Stimulated activated CD4-positive, alpha-beta T cell treated with anti-CD3 and anti-CD28 coated beads, Interleukin-4, amount 100 ng/mL, for 4 hours (primary cell): ENCODE results near the gene STX10.
A peak's percentile ranks its signal among the peaks of the same experiment; 100 is the strongest.

Experiments used
- DNase-seq, 2 experiments: peaks; one replicate each; pipeline ENCODE4 v3.0.0-alpha.2; 2020

STX10 gene

DNA sequence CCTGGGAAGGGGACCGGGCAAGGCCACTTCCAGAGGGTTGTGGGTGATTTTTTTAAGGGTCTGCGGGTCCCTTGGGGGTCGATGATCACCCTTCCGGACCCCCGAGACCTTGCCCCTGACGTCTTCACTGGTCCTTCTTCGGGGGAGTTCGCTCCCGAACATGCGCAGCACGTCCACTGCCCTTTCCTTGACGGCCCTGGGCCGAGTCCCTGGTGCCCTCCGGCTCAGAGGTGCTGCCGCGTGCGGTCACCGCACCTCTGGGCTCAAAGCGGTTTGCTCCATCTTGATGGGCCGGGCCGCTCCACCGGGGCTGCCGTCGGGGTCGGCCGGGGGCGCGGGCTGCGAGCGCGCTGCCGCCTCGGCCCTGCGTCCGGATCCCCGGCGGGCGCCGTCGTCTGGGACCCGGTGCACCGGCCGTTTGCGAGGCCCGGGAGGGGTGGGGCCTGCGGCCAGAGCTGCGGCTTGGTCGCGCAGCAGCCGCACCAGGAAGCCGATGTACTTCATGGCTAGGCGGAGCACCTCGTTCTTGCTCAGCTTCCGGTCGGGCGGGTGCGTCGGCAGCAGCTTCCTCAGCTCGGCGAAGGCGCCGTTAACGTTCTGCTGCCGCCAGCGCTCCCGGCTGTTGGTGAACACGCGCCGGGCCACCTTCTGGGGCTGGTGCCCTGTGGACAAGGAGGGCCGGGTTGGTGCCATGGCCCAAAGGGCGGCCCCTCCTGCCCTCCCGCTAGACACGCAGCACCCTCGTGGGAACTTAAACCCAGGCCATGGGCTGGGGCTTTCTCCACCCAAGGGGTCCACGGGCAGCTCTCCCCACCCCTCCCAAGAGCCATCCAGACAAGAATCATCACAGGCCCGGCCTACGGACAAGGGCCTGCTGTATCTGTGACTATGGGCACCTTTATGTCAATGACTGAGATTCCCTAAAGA, 50.8 kb downstream of the STX10 start:
- peak; percentile 67 to 78 for DNase-seq

DNA sequence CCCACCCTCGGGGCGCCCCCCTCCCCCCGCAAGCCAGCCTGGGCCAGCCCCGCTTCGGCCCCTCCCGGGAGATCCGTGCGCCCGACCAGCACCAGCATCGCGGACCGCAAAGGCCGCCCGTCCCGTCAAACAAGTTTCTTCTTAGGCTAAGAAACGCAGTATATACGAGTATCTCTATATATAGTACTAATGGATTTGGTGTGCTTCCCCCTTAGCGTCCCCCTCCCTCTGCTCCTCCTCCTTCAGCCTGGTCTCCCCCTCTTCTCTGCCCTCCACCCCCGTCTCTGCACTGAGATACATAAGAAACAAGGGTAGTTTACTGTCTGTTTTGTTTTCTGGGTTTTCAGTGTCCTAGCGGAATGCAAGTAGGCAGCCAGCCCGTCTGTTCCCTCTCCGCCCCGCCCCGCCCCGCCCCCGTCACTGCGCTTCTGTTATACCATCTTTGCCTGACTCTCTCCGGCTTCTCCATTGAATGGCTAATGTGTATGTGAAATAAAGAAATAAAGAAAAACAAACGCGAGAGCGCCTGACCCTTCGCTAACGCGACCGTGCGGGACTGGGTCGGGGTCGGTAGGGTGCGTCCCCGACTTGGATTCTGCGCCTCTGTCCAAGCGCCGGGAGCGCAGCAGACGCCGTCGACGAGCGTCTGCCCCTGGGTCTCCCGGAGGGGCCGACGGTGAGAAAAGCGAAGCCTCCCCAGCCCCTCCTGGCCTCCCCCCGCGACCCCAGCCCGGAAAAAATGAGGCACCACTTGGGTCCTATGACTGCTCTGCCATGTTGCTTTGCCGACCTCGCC, 51.7 kb downstream of the STX10 start:
- peak in 1 of 2 experiments; percentile 24 for DNase-seq

DNA sequence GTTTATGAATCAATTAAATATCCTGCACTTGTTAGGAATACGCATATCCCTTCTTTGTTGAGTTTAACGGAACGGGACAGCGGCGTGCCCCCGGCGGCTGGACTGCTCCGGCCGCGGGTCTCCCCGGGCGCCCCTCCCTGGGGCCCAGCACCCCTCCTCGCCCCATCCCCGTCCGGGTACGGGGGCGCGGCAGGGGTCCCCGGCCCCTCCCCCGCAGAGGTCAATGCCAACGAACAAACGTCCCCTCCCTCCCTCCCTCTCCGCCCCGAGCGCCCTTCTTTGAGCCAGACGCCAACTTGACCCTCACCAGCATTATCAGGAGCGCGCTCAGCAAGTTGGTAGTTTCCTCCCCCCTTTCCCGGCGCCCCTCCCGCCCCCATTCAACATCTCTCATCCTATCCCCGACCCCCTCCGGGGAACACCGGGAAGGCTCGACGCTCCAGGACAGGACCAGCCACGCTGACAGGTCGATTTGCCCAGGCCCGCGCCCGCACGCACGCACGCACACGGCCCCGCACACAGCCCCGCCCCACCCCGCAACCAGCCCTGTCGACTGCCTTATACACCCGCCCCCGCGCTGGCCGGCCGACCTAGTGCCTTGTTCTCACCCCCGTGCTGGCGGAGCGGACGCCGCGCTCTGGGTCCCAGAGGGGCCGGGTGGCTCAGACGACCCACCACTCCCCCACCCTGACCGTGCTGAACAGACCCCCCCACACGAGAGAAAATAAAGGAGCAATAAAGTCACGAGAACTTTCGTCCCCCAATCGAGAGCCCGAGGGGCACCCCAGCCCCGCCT, 52.5 kb downstream of the STX10 start:
- peak in 1 of 2 experiments; percentile 36 for DNase-seq

DNA sequence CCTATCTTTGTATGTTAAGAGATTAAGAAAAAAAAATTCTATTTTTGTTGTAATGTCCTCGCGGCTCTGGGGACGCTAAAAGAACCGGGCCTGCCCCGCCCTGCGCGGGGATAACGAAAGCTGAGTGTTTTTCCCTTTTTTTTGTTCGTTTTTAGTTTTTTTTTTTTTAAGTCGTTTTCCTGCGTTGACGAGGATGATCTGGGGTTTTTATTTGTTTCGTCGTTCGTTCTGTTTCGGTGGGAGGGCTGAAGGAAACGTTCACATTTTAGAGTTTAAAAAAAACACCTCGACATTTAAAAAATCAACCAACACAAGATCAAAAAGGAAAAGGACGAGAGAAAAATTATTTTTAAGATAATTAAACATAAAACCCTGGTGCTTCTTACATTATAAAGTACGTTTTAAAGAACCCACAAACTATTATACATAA, 53.1 kb downstream of the STX10 start:
- DNase-seq = no peak

- no peak for DNase-seq
These were observed 53.9 kb downstream of the STX10 start for GRCh38 chr19:13095934-13096927.

GRCh38 chr19:13095393-13095784, 54.8 kb downstream of the STX10 start:
- no peak for DNase-seq

DNA sequence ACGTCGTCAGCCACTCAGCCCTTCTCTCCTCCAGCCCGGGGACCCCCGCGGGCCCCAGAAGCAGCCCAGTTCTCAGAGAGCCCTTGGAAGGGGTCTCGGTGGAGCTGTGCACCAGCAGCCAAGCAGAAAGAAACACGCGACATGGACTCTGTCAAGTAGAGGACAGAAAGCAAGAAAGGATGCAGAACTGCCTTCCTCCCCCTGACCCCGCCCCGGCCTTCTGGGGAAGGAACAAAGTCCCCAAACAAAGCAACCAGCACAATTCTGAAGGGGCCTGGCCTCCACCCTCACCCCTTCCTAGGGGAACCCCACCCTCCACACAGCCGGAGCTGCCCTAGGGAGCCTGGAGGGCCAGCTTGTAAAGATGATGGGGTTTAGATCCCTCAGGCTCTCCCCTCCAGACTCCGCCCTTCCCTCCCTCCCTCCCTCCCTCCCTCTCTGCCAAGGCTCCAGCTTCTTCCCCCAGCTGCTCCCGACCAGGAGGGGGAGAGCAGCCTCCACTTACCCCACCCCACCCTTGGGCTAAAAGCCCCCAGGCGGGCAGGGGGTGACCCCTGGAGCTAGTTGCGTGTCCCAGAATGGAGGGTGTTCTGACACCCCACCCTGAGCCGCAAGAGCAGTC, 55.3 kb downstream of the STX10 start:
- no peak for DNase-seq

DNA sequence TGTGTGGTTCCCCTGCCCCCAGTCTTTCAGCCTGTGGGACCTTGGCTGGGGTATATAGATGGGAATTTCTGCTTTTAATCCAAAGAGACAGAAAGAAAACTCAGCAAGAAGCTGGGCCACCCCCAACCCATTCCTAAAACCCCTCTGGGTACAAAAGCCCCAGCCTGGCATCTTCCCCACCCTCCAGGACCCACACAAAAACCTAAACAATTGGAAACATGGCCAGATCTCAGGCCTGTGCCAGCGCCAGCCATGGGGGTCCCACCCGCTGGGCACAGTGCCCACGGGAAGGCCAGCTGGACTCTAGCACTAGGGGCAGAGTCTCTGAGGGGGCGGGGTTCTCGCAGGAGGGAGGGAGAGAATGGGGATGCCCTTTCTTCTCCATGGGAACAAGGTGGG, 56.1 kb downstream of the STX10 start:
- DNase-seq = no peak
